Rectal smooth muscle tissue (tissue), 1 donor: ENCODE results near the gene ARHGAP1.

ENCODE experiments used
- H3K27ac ChIP-seq: one replicate; pipeline ENCODE4 v1.7.0; 2013; ENCODE audit warnings: low read depth, low read length, inconsistent platforms
- H3K27me3 ChIP-seq: one replicate; pipeline ENCODE4 v1.7.0; 2013; ENCODE audit warnings: low read length; ENCODE audit not compliant: control insufficient read depth, insufficient read depth
- H3K36me3 ChIP-seq: one replicate; pipeline ENCODE4 v1.7.0; 2013; ENCODE audit warnings: low read length; ENCODE audit not compliant: control insufficient read depth, insufficient read depth
- H3K4me1 ChIP-seq: one replicate; pipeline ENCODE4 v1.7.0; 2013; ENCODE audit warnings: low read length; ENCODE audit not compliant: control insufficient read depth, insufficient read depth
- H3K4me3 ChIP-seq: one replicate; pipeline ENCODE4 v1.7.0; 2013; ENCODE audit warnings: low read length
- H3K9ac ChIP-seq: one replicate; pipeline ENCODE4 v1.7.0; 2013; ENCODE audit warnings: low read length

ARHGAP1 gene

GRCh38 chr11:46633291-46634217 is 66.9 kb downstream of the ARHGAP1 start:
- Histone ChIP-seq H3K4me1 (no peaks in the 10 kb centered on the region), H3K36me3 (peaks cover 3% of the 10 kb centered on the region), H3K27ac (no peak overlapping the region), H3K9ac (no peak overlapping the region), H3K27me3 (no peaks in the 10 kb centered on the region), H3K4me3 (no peak overlapping the region)

GRCh38 chr11:46632502-46632901 is 67.9 kb downstream of the ARHGAP1 start:
- H3K27me3 ChIP-seq, result no peaks in the 10 kb centered on the region
- H3K4me3 ChIP-seq, result no peak overlapping the region
- peaks cover 3% of the 10 kb centered on the region for H3K36me3 ChIP-seq
- H3K27ac ChIP-seq, result no peak overlapping the region
- H3K4me1 ChIP-seq, result no peaks in the 10 kb centered on the region
- H3K9ac ChIP-seq, result no peak overlapping the region

GRCh38 chr11:46631676-46632075 is 68.7 kb downstream of the ARHGAP1 start:
- H3K4me3 ChIP-seq, result no peak overlapping the region
- no peaks in the 10 kb centered on the region for H3K27me3 ChIP-seq
- H3K9ac ChIP-seq, result no peak overlapping the region
- H3K27ac ChIP-seq, result no peak overlapping the region
- H3K36me3 ChIP-seq, result peaks cover 3% of the 10 kb centered on the region
- H3K4me1 ChIP-seq, result no peaks in the 10 kb centered on the region

- Histone ChIP-seq H3K9ac (no peak overlapping the region), H3K4me3 (no peak overlapping the region), H3K4me1 (no peaks in the 10 kb centered on the region), H3K27ac (no peak overlapping the region), H3K27me3 (no peaks in the 10 kb centered on the region), H3K36me3 (peaks cover 8% of the 10 kb centered on the region)
Observed at GRCh38 chr11:46630237-46630636, 70.2 kb downstream of the ARHGAP1 start.

- Histone ChIP-seq H3K4me1 (no peaks in the 10 kb centered on the region), H3K36me3 (peaks cover 12% of the 10 kb centered on the region), H3K9ac (no peak overlapping the region), H3K27ac (no peak overlapping the region), H3K4me3 (no peak overlapping the region), H3K27me3 (no peaks in the 10 kb centered on the region)
Observed at GRCh38 chr11:46628961-46629360, 71.5 kb downstream of the ARHGAP1 start.
